22Rv1 (cell line): ENCODE measurements around the gene PTGIR.
"Not testable (repeated sequence)": the region's sequence is repeated elsewhere in the genome, so short reads cannot be mapped to it uniquely, and the experiment has no call there.

Experiments used
- H3K27ac ChIP-seq: fragments of 450-650 bp; 2 replicates; pipeline ENCODE4 v1.5.1; 2017
- CTCF ChIP-seq: fragments of 450-650 bp; IDR thresholded peaks from 2 replicates; pipeline ENCODE4 v1.5.1; 2017; ENCODE audit warnings: mild to moderate bottlenecking
- ZFX ChIP-seq: fragments of 450-650 bp; IDR thresholded peaks from 2 replicates; pipeline ENCODE4 v1.6.1; 2017; ENCODE audit warnings: antibody characterized with exemption, borderline replicate concordance

Gene PTGIR

GRCh38 chr19:46630586-46631205 is 5.8 kb upstream of the PTGIR start:
- H3K27ac ChIP-seq: no peak overlapping the region
- TF ChIP-seq CTCF (no peak), ZFX (no peak)

DNA sequence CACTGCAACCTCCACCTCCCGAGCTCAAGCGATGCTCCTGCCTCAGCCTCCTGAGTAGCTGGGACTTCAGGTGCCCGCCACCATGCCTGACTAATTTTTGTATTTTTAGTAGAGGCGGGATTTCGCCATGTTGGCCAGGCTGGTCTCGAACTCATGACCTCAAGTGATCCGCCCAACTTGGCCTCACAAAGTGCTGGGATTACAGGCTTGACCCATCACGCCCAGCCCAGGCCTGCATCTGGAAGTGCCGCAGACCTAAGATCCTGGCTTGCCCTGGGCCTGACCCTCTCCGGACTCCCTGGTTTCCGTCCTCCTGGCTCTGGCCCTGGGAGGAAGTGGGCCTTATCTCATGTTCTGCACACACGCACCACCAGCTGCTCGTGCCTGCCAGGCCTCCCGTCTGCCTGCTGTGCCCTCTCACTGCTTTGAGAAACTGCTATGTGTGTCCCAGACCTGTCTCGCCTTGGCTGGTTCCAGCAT is 4.7 kb upstream of the PTGIR start:
- no peak overlapping the region for H3K27ac ChIP-seq
- TF ChIP-seq CTCF: no peak
- TF ChIP-seq ZFX: no peak

DNA sequence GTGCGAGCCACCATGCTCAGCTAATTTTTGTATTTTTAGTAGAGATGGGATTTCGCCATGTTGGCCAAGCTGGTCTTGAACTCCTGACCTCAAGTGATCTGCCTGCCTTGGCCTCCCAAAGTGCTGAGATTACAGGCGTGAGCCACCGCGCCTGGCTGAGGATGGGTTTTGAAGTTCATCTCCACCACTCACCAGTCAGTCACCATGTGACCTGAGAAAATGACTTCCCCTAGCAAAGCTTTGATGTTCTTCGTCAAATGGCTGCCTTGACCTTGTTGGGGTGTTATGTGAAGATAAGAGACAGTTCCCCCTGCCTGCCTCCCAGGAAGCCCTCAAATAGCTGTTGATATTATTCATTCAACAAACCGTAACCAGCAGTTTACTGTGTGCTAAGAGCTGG is 4.1 kb upstream of the PTGIR start:
- H3K27ac ChIP-seq: not testable (repeated sequence)

DNA sequence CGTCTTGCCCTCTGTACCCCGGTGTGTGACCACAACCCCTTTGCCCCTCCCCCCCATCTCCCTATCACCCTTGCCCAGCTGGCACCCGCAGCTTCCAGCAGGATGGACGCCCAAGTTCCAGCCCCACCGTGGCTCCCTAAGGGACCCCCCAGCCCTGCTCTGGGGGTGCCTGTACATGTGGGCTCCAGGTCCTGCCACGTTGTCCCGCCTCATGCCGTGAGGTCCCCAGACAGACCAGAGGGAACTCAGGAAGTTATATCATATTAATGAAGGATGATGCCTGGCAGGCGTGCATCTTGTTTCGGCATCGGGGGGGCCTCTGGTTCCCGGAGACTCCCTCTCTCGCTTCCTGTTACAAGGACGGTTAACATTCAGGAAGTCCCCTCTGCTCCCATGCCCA is 1.6 kb upstream of the PTGIR start:
- H3K27ac ChIP-seq: no peak overlapping the region
- no peak for TF ChIP-seq CTCF
- no peak for TF ChIP-seq ZFX

DNA sequence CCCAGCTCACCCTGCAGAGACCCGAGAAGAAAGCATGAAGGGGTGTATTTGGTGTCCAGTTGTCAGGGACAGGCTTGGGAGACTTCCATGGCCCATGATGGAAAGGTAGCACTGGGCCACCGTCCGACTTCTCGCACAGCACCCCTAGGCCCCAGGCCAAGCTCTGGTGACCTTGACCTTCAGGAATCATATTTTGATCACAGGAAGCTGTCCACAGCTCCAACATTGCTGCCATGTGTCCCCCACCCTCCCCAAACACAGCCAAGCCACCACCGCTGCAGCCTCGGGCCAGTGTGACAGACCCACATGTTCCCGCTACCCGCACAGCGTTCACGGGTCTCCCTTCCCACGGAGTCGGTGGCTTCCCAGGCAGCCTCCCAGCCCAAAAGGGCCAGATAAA is 842 bp upstream of the PTGIR start:
- no peak overlapping the region for H3K27ac ChIP-seq
- TF ChIP-seq CTCF (no peak), ZFX (no peak)

- H3K27ac ChIP-seq: no peak overlapping the region
Observed at GRCh38 chr19:46623915-46624502, 880 bp downstream of the PTGIR start.

DNA sequence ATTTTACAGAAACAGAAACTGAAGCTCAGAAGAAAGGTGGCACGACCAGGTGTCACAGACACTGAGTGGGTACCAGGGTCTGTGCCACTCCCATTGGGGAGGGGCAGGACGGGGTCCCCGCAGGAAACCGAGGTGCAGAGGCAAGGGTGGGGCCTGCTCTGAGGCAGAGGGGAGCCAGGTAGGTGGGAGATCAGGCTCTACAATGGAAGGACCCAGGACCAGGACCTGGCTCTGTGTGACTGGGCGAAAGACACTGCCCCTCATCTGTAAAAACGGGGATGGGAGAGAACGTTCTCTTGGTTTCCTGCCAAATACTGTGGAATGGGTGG is 2.8 kb downstream of the PTGIR start:
- H3K27ac ChIP-seq: no peak overlapping the region

More at GRCh38 chr19:46623915-46624502, 880 bp downstream of the PTGIR start:
- TF ChIP-seq CTCF: no peak
- TF ChIP-seq ZFX: no peak

More for the DNA sequence above, 2.8 kb downstream of the PTGIR start:
- TF ChIP-seq ZFX (no peak), CTCF (no peak)
